GM21825 (cell line): Measurements from ENCODE around the gene IRF9.
"Not testable (repeated sequence)": the region's sequence is repeated elsewhere in the genome, so short reads cannot be mapped to it uniquely, and the experiment has no call there.

ENCODE experiments used
- ATAC-seq: cut with Tn5 transposase; IDR thresholded peaks from one replicate; pipeline ENCODE4 v1.9.1; 2021; ENCODE audit warnings: mild to moderate bottlenecking, moderate library complexity; ENCODE audit not compliant: unreplicated experiment

Gene IRF9

DNA sequence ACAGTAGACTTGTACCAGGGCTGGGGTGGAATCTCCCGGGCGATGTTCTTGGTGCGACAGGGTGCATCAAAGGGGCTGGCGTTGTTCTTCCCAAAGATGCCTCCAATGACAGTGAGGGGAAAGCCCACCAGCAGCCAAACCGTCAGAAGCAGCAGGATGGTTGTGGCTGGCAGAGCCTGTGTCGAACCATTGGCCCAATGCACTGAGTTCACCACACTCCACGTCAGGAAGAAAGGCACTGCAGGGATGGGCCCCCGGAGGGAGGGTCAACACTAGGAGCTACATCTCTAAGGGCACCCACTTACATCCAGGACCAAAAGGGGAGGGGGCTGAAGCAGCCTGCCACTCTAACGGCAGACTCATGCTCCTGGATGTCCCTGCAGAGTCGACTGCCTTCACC, 29.4 kb downstream of the IRF9 start:
- no peak for ATAC-seq

DNA sequence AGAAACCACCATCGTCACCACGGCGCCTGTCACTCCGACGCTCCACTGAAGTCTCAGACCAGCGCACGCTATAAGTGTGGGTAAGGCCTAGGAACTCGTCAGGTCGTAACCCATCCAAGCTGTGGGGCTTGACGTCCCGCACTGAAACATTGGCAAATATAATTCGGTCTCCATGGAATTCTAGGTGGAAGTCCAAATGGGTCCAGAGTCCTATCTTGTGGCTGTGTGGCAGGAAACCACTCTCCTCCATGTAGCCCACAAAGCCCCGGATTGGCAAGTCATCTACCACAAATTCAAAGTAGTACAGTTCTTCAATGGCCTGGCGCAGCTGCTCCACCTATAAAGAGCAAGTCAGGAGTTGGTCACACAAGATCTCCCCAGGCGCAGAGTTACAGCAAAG, 31.9 kb downstream of the IRF9 start:
- ATAC-seq: no peak

DNA sequence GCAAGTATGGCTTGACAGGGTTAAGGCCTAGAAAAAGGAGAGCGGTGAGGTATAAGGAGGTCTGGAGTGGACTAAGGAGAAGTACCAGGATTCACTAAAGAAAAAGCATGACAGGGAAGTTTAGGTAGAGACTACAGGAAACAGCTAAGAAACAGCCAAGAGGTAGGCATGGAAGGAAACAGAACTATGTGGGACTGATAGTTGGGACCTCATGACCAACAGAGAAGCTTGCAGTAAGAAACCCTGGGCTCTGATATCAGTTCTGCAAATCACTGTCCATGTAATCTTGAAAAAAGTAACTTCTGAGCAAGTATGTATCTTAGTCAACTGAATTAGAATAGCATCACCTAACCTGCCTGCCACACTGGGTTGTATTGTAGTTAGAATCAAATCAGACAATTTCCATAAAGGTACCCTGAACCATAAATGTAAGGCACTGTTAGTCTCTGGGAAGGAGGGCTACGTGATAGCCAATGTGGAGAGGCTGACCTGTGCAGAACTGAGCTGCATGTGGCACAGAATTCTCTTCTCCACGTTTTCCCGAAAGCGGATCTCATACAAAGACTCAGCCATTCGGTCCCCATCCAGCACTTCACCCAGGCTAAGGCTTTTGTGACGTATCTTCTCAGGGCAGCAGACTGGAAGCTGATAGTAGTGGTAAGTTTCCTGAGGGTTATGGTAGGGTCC, 33.3 kb downstream of the IRF9 start:
- no peak for ATAC-seq

DNA sequence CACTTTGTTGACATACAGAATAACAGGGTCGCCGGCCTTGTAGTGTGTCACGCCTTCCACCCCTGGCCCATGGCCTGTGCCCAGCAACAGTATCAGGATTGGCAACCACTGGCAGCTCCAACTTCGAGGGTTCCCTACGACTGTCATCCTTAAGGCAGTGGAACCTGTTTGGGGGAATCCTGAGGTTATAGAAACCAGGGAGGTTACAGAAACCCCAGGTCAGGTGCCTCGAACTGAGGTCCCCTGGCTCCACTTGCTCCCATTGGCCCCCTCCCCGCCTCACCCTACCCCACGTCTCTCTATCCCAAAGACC, 33.8 kb downstream of the IRF9 start:
- ATAC-seq: no peak

DNA sequence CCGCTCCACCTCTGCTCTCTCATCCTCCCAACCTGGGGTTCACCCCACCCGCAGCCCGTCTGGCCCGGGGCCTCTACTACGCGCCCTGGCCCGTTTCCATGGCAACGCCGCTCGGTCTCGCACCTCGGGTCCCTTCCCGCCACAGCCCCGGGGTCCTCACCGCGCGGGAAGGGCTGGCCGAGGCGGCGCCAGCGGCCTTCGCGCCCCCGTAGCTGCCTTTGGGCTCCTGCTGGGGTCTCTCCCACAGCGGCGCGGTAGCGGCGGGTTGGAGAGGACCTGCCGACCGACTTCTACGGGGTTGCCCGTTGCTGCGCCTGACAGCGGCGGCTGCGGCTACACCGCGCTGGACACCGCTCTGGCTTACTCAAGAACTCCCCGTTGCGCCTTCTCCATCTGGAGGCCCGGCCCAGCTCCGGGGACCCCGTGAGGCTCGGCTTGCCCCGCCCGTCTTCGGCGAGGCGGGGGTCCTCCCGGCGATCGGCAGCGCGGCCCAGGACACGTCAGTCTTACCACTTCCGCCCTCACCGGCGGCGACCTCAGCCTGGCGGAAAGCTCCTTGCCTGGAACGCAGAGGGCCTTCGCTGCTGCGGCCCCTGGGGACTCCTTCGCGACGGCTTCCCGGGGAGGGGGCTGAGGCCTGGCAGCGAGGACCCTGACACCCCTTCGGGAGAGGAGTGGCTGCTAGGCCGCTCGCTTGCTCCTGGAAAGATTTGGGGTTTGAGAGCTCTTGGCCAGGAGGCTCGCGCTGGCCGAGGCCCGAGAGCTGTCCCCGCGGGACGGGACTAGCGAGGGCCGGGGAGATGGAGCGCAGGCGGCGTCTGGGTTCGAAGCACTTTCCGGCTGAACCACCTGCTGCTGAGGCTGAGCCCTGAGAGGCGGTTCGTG, 34.4 kb downstream of the IRF9 start, which contains the start of gene TM9SF1:
TM9SF1 (minus strand) TSS at position 256 of the 885 bp plus-strand sequence. CDS start 422 bp downstream, outside the sequence.
- ATAC-seq: peak; percentile 74

DNA sequence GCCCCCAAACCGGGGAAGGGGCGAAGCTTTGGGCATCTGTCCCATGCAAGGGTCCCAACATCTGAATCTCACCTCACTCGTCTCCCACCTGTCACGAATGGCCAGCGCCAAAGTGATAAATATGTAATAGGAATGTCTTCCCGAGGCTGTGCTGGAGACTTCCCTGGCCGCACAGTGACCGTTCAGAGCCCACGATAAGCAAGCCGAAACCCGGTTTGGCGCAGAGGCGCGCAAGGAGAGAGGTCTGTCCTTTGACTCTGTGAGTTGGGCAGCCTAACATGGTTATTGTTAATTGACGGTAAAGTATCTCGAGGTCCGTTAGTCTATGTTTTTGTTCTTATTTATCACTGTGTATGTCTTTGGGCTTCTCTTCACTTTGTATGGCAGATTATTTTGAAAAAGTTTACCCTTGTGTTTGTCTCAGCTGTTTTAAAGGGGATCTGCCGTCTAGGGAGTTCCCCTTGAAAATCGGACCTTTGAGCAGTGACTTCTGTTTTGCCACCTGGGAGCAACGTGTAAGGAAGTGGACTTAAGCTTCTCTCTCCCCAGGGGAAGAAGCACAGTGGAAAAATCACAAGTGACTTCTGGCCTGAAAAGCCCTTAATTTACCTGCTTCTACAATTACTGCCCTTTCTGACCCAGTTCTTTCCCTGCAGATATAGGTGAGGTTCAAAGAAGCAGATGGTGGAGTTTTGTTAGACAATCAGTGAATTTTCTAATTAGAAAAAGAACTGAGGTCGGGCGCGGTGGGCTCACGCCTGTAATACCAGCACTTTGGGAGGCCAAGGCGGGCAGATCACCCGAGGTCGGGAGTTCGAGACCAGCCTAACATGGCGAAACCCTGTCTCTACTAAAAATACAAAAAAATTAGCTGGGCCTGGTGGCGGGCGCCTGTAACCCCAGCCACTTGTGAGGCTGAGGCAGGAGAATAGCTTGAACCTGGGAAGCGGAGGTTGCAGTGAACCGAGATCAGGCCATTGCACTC, 35.3 kb downstream of the IRF9 start:
- peak; percentile 23 for ATAC-seq

- ATAC-seq: no peak
Observed at GRCh38 chr14:24197056-24197450, 36.0 kb downstream of the IRF9 start.

DNA sequence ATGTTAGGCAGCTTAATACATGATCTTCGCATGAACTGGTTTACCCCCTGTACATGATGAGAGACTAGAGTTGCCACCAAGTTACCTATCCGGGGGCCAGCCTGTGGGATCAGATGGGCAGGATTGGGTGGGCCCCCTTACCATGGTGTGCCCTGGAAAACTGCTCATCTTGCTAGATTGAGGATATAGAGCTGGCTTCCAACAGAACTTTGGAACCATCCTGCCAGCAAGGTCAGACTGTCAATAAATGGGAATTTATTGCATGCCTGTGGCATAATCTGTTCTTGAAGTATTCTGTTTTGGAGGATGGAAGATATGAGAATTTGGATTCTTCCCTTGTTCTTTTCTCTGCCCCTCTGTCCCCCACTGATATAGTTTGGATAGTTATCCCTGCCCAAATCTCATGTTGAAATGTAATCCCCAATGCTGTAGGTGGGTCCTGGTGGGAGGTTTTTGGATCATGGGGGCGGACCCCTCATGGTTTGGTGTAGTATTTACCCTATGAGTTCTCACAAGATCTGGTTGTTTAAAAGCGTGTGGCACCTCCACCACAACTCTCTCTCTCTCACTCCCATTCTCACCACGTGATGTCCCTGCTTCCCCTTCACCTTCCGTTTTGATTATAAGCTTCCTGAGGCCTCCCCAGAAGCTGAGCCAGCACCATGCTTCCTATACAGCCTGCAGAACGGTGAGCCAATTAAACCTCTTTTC, 37.9 kb downstream of the IRF9 start:
- ATAC-seq: no peak

DNA sequence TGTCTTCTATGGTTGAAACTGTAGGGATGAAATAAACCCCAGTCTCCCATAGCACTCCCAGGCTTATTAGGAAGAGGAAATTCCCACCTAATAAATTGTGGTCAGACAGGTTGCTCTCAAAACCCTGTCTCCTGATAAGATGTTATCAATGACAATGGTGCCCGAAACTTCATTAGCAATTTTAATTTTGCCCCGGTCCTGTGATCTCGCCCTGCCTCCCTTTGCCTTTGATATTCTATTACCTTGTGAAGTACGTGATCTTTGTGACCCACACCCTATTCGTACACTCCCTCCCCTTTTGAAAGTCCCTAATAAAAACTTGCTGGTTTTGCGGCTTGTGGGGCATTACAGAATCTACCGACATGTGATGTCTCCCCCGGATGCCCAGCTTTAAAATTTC, 41.5 kb downstream of the IRF9 start:
- ATAC-seq: not testable (repeated sequence)

DNA sequence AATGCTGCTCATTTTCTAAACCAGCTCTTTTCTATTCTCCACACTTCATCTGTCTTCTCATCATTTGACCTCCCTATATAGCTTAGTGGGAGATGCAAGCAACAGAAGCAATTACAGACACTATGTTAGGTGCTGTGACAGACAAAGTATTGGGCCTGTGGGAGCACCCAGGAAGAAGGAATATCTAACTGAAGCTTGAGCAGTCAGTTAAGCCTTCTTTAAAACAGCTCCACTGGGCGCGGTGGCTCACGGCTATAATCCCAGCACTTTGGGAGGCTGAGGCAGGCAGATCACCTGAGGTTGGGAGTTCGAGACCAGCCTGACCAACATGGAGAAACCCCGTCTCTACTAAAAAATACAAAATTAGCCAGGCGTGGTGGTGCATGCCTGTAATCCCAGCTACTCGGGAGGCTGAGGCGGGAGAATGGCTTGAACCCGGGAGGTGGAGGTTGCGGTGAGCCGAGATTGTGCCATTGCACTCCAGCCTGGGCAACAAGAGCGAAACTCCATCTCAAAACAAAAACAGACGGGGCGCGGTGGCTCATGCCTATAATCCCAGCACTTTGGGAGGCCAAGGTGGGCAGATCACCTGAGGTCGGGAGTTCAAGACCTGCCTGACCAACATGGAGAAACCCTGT, 42.3 kb downstream of the IRF9 start:
- not testable (repeated sequence) for ATAC-seq

GRCh38 chr14:24204163-24205146, 43.4 kb downstream of the IRF9 start:
- ATAC-seq: no peak

GRCh38 chr14:24206260-24207103, 45.4 kb downstream of the IRF9 start:
- no peak for ATAC-seq

DNA sequence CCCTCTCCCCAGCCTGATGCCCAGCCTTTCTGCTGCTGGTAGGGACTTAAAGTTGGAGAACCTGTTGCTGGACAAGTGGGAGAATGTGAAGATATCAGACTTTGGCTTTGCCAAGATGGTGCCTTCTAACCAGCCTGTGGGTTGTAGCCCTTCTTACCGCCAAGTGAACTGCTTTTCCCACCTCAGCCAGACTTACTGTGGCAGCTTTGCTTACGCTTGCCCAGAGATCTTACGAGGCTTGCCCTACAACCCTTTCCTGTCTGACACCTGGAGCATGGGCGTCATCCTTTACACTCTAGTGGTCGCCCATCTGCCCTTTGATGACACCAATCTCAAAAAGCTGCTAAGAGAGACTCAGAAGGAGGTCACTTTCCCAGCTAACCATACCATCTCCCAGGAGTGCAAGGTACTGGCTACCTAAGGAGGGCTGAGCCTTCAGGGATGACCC, 46.1 kb downstream of the IRF9 start:
- no peak for ATAC-seq

DNA sequence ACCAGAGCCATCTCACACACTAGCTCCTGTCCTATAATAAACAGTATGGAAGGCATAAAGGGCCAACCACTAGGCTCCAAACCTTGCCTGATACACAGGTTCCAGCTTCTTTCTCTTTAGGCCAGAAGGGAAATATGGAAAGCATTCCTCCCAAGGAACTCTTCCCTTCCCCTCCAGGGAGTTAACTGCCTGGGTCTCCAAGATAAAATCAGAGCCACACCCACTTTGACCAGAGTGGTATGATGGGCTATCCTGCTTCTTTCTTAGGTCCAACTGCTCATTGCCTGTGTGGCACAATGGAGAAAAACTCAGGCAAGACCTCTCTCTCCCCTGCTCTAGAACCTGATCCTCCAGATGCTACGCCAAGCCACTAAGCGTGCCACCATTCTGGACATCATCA, 46.6 kb downstream of the IRF9 start:
- ATAC-seq: no peak

GRCh38 chr14:24211311-24211710, 50.2 kb downstream of the IRF9 start:
- no peak for ATAC-seq

DNA sequence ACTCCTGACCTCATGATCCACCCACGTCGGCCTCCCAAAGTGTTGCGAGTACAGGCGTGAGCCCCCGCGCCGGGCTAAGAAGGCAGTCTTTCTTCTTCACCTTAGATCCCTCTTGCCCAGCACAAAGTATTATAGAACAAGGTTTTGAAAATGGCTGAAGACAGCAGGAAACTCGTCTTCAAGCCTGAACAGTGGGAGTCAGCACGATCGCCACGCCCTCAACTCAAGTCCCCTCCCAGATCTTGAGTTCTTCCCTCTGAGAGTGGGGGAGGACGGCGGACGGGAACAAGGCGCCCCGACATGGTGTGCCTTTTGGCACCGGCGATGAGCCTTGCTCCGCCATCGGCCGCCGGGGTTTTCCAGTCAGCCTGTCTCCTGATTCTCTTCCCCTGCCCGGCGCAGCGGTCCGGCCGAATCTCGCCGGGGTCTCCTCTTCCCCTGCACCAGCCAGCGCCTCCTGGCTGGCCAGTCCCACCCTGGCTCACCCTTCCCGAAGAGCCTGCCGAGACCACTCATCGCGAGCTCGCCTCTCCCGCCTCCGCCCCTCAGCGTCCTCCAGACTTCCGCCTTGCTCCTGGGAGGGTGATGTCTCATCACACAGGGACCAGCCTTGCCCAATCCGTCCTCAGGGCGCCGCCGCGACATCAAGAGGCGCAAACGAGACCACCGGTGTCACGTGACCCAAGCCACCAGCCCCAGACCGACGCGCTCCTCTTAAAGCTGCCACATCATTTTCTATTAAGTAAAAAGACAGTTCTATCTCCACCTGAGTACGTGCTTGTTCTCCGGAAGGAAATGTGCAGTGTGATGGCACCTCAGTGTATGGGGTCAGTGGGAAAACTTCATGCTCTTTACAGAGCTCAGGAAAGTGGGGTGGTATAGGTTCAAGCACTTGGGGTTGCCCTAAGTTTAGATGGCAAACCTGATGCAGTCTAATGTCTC, 52.1 kb downstream of the IRF9 start, which contains the start of gene CHMP4A:
CHMP4A (minus strand) TSS at position 565 of the 942 bp plus-strand sequence; CDS start at position 516, 49 bp downstream.
- ATAC-seq: peak; percentile 71
